LoVo (cell line): ENCODE measurements around the gene BMP7.
"Not testable (repeated sequence)": the region's sequence is repeated elsewhere in the genome, so short reads cannot be mapped to it uniquely, and the experiment has no call there.

ENCODE experiments used
- DNase-seq: peaks from one replicate; pipeline ENCODE4 v3.0.0-alpha.2; 2016; ENCODE audit warnings: low spot score

Gene BMP7

DNA sequence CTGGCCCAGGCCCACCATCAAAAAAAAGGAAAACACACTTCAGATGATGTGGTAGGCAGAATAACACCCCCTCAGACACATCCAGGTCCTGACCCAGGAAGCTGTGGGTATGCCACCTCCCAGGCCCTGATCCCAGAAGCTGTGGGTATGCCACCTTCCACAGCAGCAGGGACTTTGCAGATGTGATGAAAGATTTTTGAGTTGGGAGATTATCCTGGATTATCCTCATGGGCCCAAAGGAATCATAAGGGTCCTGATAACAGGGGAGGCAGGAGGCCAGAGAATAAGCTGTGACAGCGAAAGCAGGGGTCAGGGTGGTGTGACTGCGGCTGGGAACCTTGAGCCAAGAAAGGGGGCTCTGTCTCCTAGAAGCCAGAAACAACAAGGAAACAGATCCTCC, 55.0 kb downstream of the BMP7 start:
- DNase-seq: no peak

DNA sequence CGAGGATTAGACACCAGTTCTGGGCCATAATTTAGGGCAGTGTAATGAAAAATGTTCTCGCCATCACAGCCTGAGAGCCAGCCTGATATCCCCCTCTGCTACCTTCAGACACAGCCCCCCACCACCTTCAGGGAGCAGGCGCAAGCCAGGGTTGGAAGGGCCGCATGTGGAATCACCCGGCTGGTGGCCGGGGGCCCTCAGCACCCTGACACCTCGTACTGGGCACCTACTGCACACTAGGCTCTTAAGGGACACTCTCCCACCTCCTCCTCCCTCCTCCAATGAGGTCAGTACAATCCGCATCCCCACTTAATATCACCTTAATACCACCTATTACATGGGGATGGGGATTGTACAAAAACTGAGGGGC, 55.5 kb downstream of the BMP7 start:
- DNase-seq: no peak

DNA sequence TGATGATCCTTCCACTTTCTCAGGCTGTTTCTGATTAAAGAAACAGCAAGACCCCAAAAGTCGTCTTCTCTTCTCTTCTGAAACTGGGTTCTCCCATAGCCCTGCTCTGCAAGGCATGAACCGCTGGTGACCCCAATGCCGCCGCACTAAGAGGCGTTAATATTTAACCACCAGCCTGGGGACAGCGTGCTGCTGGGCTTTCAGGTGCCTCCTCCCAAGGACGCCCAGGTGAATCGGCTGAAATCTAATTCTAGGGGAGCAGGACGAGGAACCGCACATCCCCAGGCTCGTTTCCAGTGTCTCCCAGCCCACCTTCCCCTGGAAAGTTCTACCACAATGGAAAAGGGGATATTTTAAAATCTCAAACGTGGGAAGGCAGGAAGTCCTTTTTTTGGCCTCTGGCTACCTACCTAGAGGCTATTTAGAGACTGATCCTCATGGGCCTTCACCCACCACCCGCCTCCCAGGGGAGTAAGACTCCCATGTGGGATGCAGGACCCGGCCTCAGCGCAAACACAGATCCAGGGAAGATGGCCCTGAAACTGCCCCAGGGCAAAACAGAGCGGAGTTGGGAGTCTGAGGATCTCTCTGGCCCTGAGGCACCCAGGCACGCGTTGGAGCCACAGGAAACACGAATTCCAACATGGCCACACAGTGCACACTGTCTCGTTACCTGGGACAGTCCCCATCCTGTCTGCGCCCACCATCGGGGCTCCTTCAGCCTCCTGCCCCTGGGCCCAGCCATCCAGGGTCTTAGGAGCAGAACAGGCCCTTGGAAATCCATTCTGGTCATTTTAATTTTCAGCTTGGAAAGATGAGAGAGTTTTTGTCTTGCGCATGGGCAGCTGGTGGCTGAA, 56.2 kb downstream of the BMP7 start:
- DNase-seq: no peak

DNA sequence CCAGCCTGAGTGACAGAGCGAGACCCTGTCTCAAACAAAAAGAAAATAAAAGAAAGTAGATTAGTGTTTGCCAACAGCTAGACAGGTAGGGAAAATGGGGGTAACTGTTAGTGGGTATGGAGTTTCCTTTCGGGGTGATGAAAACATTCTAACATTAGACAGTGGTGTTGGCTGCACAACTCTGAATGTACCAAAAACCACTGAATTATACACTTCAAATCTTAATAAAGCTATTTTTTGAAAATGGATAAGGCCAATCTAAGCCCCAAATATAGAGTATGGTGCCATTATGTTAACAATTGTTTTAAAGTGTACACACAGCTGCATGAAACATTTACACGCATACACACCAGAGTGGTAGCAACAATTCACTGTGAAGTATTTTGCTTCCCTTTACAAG, 57.0 kb downstream of the BMP7 start:
- DNase-seq: no peak

DNA sequence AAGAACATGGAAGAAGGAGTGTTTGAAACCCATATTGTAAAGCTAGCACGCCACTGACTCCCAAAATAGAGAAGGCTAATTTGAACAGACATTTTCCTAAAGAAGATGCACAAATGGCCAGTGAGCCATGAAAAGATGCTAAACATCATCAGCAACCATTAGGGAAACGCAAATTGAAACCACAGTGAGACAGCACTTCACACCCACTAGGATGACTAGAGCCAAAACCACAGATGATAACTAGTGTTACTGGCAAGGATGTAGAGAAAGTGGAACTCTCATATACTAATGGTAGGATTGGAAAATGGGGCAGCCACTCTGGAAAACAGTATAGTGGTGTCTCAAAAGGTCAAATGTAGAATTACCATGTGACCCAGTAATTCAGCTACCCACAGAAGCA, 58.2 kb downstream of the BMP7 start:
- no peak for DNase-seq

DNA sequence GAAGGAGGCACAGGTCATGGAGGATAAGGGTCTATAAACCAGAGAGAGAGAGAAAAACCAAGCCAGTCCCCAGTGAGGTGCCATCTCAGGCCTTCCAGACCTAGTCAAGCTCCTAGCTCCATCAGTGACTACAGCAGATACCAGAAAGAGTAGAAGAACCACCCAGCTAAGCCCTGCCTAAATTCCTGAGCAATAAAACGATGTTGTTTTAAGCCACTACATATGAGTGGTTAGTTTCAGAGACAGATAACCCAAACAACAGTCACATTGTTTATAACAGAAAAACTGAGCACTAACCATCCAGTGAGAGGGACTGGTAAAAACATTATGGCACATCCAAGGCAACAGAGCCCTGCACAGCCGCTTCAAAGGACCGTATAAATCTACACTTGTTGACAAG, 59.2 kb downstream of the BMP7 start:
- no peak for DNase-seq

DNA sequence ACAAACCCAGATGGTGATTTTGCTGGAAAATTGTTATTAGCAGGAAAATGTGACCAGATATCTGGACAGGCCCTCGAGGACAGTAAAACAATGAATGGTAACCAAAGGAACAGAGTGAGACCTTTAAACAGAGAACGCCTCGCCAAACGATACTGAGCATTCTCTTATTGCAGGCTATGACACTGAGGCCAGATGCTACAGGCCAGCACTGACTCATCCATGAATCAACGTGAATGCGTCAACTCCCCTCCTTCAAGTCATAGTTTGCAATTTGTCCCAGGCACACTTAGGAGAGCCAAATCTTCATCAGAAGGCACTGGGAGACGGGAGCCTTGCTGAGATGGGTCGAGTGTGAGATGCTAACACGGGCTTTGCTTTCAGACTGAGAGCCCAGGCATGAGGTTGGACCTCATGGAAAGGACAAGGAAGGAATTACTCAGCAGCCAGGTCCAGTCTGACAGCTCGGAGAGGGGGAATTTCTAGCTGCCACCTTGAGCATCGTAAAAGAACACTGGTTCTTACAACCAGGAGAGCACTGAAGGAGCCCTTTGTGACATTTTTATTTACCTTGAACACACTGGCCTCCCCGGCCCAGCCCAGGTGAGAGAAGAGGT, 60.7 kb downstream of the BMP7 start:
- peak; percentile 66 for DNase-seq

DNA sequence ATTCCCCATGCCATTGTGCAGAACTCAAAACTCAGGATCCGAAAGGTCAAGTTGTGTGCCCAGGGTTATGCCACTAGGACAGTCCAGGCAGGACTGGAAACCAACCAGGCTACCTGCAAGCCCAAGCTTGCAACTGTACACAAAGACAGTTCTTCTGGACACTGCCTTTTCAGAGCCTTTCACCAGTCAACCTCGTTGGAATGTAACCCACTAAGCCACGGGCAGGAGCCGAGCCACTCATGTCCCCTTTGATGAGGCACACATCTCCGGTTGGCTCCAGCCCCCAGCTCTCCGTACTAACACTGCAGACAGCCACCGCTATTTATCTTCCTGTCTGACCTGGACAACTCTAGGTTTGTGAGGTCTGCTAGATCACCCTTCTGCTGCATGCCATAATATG, 62.5 kb downstream of the BMP7 start:
- no peak for DNase-seq

DNA sequence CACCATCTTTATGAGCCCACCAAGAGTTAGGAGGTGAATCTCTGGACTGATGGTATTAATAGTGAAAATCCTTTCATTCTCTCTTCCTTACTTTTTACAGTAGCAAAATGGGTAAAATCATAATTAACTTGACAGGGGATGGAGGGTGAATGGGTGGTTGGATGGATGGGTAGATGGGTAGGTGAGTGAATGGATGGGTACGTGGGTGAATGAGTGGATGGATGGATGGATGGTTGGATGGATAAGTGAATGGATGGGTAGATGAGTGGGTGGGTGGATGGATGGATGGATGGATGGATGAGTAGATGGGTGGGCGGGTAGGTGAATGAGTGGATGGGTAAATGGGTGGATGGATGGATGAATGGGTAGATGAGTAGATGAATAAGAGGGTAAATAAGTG, 63.2 kb downstream of the BMP7 start:
- no peak for DNase-seq

DNA sequence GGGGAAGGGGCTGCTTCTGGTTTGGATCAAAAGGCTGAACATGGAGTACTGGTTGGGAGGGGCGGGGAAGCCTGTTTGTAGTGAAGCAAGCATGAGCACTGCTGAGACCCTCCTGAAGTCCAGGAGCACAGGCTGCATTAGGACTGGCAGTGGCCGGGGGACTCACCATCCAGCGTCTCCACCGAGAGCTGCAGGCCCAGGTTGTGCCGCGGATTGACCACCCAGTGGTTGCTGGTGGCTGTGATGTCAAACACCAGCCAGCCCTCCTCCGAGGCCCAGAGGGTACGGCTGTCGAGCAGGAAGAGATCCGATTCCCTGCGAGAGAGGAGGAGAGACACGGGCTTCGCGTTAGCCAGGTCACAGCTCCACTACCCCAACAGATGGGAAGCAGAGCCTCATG, 64.1 kb downstream of the BMP7 start:
- no peak for DNase-seq

DNA sequence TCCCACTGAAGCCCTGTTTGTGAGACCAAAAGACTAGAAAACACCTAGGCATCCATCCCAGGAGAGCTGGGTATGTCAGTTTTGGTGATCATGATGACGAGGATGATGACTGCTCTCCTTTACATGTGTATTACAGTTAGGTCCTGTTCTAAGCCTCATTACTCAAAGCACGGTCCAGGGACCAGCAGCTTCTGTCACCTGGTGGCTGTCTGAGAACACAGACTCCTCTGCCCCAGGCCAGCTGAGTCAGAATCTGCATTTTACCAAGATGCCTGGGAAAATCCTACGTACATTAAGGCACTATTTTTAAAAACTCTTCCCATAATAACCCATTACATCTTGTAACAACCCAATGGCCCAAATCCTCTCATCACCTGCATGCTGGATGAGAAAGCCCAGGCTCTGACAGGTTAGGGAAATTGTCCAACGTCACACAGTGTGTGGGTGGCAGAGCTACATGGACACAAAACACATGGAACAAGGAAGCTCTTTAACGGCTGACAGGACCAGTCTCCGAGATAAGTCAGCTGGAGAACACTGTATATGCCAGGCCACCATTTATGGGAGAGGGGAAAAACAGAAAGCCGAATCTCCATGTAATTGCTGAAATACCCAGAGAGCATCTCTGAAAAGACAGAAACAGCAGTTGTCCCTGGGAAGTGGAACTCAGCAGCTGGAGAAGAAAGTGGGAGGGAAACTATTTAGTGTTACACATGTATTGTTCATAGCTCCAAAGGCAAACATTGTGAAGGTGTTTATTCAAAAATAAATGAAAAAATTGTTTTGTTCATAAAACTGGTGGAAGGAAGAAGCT, 65.4 kb downstream of the BMP7 start:
- no peak for DNase-seq

DNA sequence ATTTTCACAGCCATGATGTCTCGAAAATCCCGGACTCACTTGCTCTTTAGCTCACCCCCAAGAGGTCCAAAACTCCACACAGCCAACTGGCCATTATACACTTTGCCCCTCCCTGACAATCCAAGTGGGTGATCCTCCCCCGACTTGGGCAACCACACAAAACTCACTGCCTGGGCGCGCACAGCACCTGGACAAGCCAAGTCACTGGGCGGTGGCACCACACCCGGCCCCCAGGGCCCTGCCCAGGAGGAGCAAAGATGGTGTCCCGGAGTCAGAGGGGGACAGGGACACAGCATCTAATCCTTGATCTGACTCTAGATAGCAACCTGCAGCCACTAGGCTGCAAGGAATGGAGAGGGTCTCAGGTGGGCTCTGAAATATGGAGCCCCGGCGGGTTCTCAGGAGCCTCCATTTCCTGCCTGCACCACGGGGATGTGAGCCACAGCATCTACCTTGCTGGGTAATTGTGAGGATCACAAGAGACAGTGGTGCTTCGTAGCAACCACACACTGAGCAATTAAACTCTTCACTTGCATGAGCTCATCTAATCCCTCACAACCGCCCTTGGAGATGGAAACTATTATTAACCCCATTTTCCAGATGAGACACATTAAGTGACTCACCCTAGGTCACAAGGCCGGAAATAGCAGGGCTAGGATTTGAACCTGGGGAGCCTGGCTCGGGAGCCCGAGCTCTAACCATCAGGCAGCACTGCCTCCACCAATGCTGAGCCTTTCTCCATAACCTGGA, 66.6 kb downstream of the BMP7 start:
- DNase-seq: no peak

DNA sequence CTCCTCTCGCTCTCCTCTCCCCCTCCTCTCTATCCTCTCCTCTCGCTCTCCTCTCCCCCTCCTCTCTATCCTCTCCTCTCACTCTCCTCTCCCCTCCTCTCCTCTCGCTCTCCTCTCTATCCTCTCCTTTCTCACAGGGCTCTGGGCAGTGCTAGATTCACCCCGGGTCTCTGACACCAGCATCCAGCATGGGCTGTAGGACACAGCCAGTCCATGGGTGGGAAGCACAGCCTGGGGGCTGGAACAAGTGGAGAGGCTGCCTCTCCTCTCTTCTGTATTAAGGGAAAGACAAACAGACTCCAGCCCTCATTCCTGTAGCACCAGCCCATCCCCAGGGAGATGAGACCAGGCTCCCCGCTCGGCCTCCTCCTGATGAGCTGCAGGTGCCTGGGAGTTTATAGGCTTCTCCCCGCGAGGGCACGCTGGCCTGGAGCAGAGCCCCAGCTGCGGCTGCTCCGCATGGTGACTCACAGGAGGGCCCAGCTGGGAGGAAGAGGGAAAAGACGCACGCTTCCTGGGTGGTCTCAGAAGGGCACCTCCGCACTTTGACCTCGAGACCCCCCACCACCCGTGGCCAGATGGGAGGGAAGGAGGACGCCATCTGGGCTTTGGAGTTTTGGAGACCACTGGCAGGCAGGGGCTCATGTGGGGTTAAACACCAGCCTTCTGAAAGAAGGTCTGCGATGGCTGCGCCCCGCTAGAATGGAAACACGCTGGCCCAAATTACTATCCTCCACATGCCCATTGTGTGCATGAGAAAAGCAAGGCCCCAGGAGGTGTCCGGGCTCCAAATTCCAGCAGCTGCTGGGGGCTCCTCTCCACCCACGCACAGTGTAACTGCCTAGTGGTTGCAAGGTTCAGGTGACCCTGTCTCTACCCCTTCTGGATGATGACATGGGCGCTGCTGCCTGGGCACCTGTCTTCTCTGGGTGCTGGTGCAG, 68.0 kb downstream of the BMP7 start:
- no peak for DNase-seq

DNA sequence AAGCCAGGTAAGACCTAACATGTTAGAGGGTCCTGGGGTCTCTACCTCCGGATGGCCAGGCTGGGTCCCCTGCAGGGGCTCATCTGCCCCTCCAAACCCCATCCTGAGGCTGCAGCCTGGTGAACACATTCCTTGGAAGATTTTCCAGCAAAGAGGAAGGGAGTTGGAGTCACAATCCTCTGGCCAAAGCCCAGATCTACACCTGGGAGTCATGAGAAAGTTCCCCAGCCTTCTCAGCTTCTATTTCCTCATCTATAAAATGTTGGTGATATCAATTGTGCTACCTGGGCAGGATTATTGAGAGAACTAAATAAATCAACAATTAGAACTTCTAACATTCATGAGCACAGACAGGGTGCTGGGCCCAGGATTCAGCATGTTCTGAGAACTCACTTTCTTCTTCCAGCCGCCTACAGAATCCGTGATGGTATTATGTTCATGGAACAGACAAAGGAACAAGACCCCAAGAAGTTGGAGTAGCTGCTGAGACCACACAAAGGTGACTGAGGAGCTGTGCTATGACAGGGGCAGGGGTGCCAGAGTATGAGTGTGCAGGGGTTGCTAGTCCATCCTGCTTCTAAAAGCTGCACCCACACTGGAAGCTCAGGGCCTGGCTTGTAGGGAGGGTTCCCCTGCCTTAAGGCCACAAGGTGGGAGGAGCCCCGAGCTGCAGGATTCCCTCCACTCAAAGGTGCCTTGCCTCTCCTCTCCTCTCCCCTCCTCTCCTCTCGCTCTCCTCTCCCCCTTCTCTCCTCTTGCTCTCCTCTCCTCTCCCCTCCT, 68.9 kb downstream of the BMP7 start:
- DNase-seq: no peak

DNA sequence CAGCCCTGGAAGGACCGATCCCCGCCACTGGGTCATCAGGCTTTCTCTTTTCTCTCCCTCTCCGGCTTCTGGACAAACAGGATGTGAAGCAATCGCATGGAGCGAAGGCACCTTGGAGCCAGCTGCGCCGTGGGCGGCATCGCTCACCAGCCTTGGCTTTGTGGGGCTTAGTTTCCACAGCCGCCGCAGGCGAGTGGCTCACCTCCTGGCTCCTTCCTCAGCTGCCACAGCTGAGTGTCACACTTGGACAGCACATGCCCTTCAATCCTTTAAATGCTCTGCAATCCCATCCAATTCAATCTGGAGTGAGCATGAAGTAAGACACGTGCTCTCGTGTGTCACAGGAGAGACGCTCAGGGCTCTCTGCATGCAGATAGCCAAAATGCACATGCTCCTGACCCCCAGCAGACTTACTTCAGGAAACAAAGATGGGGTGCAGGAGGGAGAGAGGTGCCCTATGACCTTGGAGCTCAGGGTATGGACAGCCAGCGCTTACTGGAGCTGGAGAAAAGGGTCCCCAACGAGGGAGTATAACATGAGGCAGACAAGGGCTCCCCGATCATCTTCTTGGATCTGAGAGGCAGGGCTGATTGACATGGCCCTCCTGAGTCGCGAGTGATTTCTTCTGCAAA, 70.9 kb downstream of the BMP7 start:
- DNase-seq: no peak

DNA sequence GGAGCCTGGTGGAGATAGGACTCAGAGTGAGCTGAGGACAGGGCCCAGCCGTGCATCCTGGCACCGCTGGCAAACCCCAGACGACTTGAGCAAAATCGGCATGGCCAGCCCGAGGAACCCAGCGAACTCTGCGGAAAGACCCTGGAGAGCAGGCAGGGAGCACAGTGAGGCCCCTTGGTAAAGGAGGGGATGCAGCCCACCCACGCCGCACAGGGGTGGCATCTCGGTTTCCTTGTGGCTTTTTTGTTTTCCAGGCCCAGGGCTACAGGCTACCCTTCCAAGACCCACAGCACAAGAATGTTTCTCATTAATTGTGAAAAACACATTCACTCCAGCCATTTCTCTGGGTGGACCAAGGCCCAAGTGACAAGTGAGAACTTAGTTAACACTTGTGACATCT, 71.4 kb downstream of the BMP7 start:
- no peak for DNase-seq

DNA sequence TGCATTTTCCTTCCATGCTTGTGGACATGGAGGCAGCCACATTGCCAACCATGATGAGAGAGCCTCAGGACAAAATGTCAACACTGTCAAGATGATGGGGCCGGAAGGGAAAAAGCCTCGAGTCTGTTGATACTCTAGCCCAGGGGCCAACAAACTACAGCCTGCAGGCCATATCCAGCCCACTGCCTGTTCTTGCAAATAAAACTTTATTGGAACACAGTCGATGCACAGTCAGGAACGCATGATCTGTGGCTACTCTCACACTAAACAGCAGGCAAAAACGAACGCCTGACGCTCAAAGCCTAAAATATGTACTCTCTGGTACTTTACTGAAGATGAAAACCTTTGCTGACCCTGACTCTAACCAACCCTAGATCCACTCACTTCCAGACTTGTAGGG, 72.3 kb downstream of the BMP7 start:
- DNase-seq: no peak

DNA sequence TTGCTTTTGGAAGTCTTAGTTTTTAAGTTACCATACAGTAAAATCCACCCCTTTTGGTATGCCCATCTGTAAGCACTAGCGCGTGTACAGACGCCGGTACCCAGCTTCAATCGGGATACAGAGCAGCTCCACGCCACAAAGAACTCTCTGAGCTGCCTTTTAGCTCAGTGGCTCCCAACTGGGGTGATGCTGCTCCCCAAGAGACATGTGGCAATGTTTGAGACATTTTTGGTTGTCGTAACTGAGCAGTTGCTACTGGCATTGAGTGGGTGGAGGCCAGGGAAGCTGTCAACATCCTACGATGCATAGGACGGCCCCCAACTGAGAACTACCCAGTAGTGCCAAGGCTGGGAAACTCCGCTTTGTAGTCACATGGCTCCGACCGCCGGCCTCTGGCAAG, 73.3 kb downstream of the BMP7 start:
- no peak for DNase-seq

DNA sequence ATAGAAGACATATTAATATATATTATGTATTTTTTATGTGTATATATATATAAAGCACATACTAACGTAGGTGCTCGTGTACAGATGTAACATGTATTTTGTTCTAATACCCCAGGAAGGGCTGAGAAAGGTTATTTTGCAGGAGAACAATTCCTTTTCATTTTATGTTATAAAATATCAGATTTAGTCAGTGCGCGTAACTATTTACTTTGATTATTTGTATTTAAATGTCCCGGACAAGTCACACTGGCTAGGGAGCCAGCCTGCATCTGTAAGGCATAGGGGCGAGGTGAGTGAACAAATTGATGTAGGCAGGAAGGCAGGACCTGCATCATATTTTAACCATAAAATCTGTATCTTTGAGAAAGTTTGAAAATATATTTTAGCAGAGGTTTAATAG, 74.1 kb downstream of the BMP7 start:
- no peak for DNase-seq

DNA sequence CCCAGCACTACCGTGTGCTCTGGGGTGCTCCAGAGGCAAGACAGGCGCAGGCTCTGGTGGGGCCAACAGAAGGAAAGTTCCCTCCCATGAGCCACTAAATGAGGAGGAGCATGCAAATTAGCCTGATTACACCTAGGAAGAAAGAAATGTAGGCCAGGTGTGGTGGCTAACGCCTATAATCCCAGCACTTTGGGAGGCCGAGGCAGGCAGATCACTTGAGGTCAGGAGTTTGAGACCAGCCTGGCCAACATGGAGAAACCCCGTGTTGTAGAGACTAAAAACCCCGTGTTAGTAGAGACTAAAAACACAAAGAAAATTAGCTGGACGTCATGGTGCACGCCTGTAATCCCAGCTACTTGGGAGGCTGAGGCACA, 75.2 kb downstream of the BMP7 start:
- DNase-seq: not testable (repeated sequence)
